ENCODE results near the gene CORO1A. TPM values are rescaled to one million over a fixed set of nuclear protein-coding genes. Genes with fewer than 3 reads are reported as not detected.

CORO1A gene
- 100 to 1,000 TPM; 699 to 926 (median 829) TPM for total RNA-seq
- total RNA-seq (2013) = 609 TPM

- Histone ChIP-seq H3K4me3 (ENCODE audit: low read length) (peak within 1 kb of the TSS; percentile 92), H3K4me1 (ENCODE audit: control insufficient read depth, insufficient read depth, low read length) (peaks cover 47% of the 10 kb centered on the region), H3K36me3 (ENCODE audit: control insufficient read depth, insufficient read depth, low read length) (peaks cover 37% of the 10 kb centered on the region), H3K9me3 (ENCODE audit: control insufficient read depth, insufficient read depth, low read length) (no peaks in the 10 kb centered on the region), H3K27me3 (ENCODE audit: control insufficient read depth, insufficient read depth, low read length) (no peaks in the 10 kb centered on the region), H3K27ac (ENCODE audit: low read length) (peak within 1 kb of the TSS; percentile 86)
- ATAC-seq = peak; percentile 49 to 70 (median 57)
- DNase-seq = peak; percentile 77 to 89
- Mint-ChIP-seq H3K4me3 (peak within 1 kb of the TSS; percentile 94), H3K4me1 (peaks cover 29 to 44% of the 10 kb centered on the region in 2 donors), H3K36me3 (no peaks in the 10 kb centered on the region), H3K27me3 (ENCODE audit: low read depth in 2 of 2) (no peaks in the 10 kb centered on the region), H3K27ac (peak within 1 kb of the TSS; percentile 89 to 97), H3K9me3 (no peaks in the 10 kb centered on the region)
- under 1% methylated on average over 81 of the region's 81 CpGs for WGBS (ENCODE audit: insufficient coverage)
- TF ChIP-seq CTCF (IDR thresholded peaks at IDR 0.05) = no peak
- intact Hi-C loops (cut with micrococcal nuclease) = no loop called here
Observed at GRCh38 chr16:30183233-30184095, at the start of gene CORO1A. TSS of gene CORO1A (plus strand) at chr16:30183602. CDS start at chr16:30185210, 1,608 bp downstream.

- intact Hi-C loops (cut with micrococcal nuclease) = no loop called here
- peaks cover 0 to 4% of the 10 kb centered on the region in 2 donors for H3K4me1 Mint-ChIP-seq
- no peaks in the 10 kb centered on the region for H3K4me1 ChIP-seq (ENCODE audit: control insufficient read depth, insufficient read depth, low read length)
- DNase-seq = no peak
- H3K27ac Mint-ChIP-seq = no peak overlapping the region
- H3K27me3 Mint-ChIP-seq (ENCODE audit: low read depth in 2 of 2) = peaks cover 0 to 3% of the 10 kb centered on the region in 2 donors
- no peak for ATAC-seq
- no peak for TF ChIP-seq CTCF (IDR thresholded peaks at IDR 0.05)
- H3K36me3 ChIP-seq (ENCODE audit: control insufficient read depth, insufficient read depth, low read length) = no peaks in the 10 kb centered on the region
- no peaks in the 10 kb centered on the region for H3K9me3 Mint-ChIP-seq
- H3K36me3 Mint-ChIP-seq = no peaks in the 10 kb centered on the region
- H3K4me3 Mint-ChIP-seq = no peak overlapping the region
- H3K4me3 ChIP-seq (ENCODE audit: low read length) = no peak overlapping the region
- H3K27me3 ChIP-seq (ENCODE audit: control insufficient read depth, insufficient read depth, low read length) = no peaks in the 10 kb centered on the region
- 91% methylated on average over 11 of the region's 11 CpGs for WGBS (ENCODE audit: insufficient coverage)
- no peak overlapping the region for H3K27ac ChIP-seq (ENCODE audit: low read length)
- no peaks in the 10 kb centered on the region for H3K9me3 ChIP-seq (ENCODE audit: control insufficient read depth, insufficient read depth, low read length)
Observed at GRCh38 chr16:30136971-30137605, 46.3 kb upstream of the CORO1A start.

GRCh38 chr16:30137897-30138296 lies 45.5 kb upstream of the CORO1A start:
- ATAC-seq (no peak), DNase-seq (no peak)
- Mint-ChIP-seq H3K27me3 (ENCODE audit: low read depth in 2 of 2) (peaks cover 0 to 3% of the 10 kb centered on the region in 2 donors), H3K4me3 (no peak overlapping the region), H3K4me1 (peaks cover 2 to 5% of the 10 kb centered on the region in 2 donors), H3K36me3 (no peaks in the 10 kb centered on the region), H3K9me3 (no peaks in the 10 kb centered on the region), H3K27ac (no peak overlapping the region)
- TF ChIP-seq CTCF (IDR thresholded peaks at IDR 0.05) = no peak
- no peak overlapping the region for H3K4me3 ChIP-seq (ENCODE audit: low read length)
- H3K36me3 ChIP-seq (ENCODE audit: control insufficient read depth, insufficient read depth, low read length) = no peaks in the 10 kb centered on the region
- no peaks in the 10 kb centered on the region for H3K9me3 ChIP-seq (ENCODE audit: control insufficient read depth, insufficient read depth, low read length)
- H3K4me1 ChIP-seq (ENCODE audit: control insufficient read depth, insufficient read depth, low read length) = peaks cover 4% of the 10 kb centered on the region
- intact Hi-C loops (cut with micrococcal nuclease) = no loop called here
- H3K27ac ChIP-seq (ENCODE audit: low read length) = no peak overlapping the region
- no peaks in the 10 kb centered on the region for H3K27me3 ChIP-seq (ENCODE audit: control insufficient read depth, insufficient read depth, low read length)
- 87% methylated on average over 8 of the region's 8 CpGs for WGBS (ENCODE audit: insufficient coverage)

Measured in natural killer cell (primary cell).